SK-N-SH (cell line): Measurements from ENCODE around the gene PTPN14. TPM values are rescaled to one million over a fixed set of nuclear protein-coding genes. Genes with fewer than 3 reads are reported as not detected.

Experiments used
- CTCF ChIA-PET: fragments of 300-600, 350-600 bp; formaldehyde crosslinking; extraction: SDS; loops from one replicate; lab custom pipeline; 2021; lab: Yijun Ruan, JAX
- POLR2A ChIA-PET: fragments of 350-600 bp; sonication (Branson Sonifier 250); formaldehyde crosslinking; extraction: SDS; loops from one replicate; lab custom pipeline; 2020; ENCODE audit warnings: antibody characterized with exemption, inconsistent platforms; lab: Yijun Ruan, JAX
- DNase-seq: peaks from one replicate; pipeline ENCODE4 v3.0.0; 2012
- H2AFZ ChIP-seq: fragments of 200-600 bp; sonication (generic); 2 replicates; pipeline ENCODE4 v1.8.1; 2016; ENCODE audit warnings: antibody characterized with exemption, mild to moderate bottlenecking, low read depth
- H3F3A ChIP-seq: fragments of 200-600 bp; sonication (generic); replicated peaks from 2 replicates; pipeline ENCODE3; 2016; ENCODE audit warnings: antibody characterized with exemption, mild to moderate bottlenecking; ENCODE audit not compliant: insufficient read depth
- H3K27ac ChIP-seq, 2 experiments: fragments of 200-500 bp in 1 of 2; fragments of 200-600 bp in 1 of 2; sonication (Bioruptor generic) in 1 of 2; sonication (generic), shearing (Covaris generic) in 1 of 2; 2 replicates each; pipeline versions ENCODE4 v1.5.1 to v1.6.1; 2014 to 2016; ENCODE audit warnings: low read depth in 2 of 2, inconsistent platforms in 1 of 2, low read length in 1 of 2, mild to moderate bottlenecking in 1 of 2, mixed read lengths in 1 of 2
- H3K27me3 ChIP-seq: fragments of 200-600 bp; sonication (generic), shearing (Covaris generic); 2 replicates; pipeline ENCODE4 v1.6.1; 2016; ENCODE audit warnings: mixed run types; ENCODE audit not compliant: insufficient read depth
- H3K36me3 ChIP-seq, 2 experiments: fragments of 200-500 bp in 1 of 2; fragments of 200-600 bp in 1 of 2; sonication (Bioruptor generic) in 1 of 2; sonication (generic) in 1 of 2; replicated peaks in 1 of 2; 2 replicates each; pipeline versions ENCODE3 to v1.5.1; 2014 to 2016; ENCODE audit warnings: low read length in 1 of 2, mild to moderate bottlenecking in 1 of 2; ENCODE audit not compliant: insufficient read depth in 2 of 2, control insufficient read depth in 1 of 2
- H3K4me1 ChIP-seq, 2 experiments: fragments of 200-500 bp in 1 of 2; fragments of 200-600 bp in 1 of 2; sonication (Bioruptor generic) in 1 of 2; sonication (generic), shearing (Covaris generic) in 1 of 2; 2 replicates each; pipeline versions ENCODE4 v1.5.1 to v1.6.1; 2014 to 2016; ENCODE audit warnings: low read depth in 1 of 2, low read length in 1 of 2, mixed run types in 1 of 2; ENCODE audit not compliant: insufficient read depth in 2 of 2, control insufficient read depth in 1 of 2
- H3K4me2 ChIP-seq: fragments of 200-600 bp; sonication (generic), shearing (Covaris generic); 2 replicates; pipeline ENCODE4 v1.6.1; 2017; ENCODE audit warnings: mixed run types
- H3K4me3 ChIP-seq, 2 experiments: fragments of 200-500 bp in 1 of 2; fragments of 200-600 bp in 1 of 2; sonication (Bioruptor generic) in 1 of 2; sonication (generic), shearing (Covaris generic) in 1 of 2; 2 replicates each; pipeline versions ENCODE4 v1.5.1 to v1.8.1; 2014 to 2016; ENCODE audit warnings: low read depth in 2 of 2, inconsistent platforms in 1 of 2, low read length in 1 of 2, mild to moderate bottlenecking in 1 of 2, mixed read lengths in 1 of 2, moderate library complexity in 1 of 2
- H3K79me2 ChIP-seq: fragments of 200-600 bp; sonication (generic); 2 replicates; pipeline ENCODE4 v1.8.1; 2017; ENCODE audit warnings: mild to moderate bottlenecking; ENCODE audit not compliant: insufficient read depth
- H3K9ac ChIP-seq: fragments of 200-600 bp; sonication (generic); 2 replicates; pipeline ENCODE4 v1.6.1; 2017; ENCODE audit warnings: mixed run types
- H3K9me2 ChIP-seq: fragments of 200-600 bp; sonication (generic); 2 replicates; pipeline ENCODE4 v1.6.1; 2017; ENCODE audit warnings: mixed run types
- H3K9me3 ChIP-seq: fragments of 200-600 bp; sonication (generic); 2 replicates; pipeline ENCODE4 v1.6.1; 2017; ENCODE audit warnings: mixed run types, mild to moderate bottlenecking, moderate library complexity
- H4K20me1 ChIP-seq: fragments of 200-600 bp; sonication (generic); 2 replicates; pipeline ENCODE4 v1.6.1; 2017; ENCODE audit warnings: mild to moderate bottlenecking, mixed run types; ENCODE audit not compliant: insufficient read depth
- EZH2phosphoT487 ChIP-seq: fragments of 200-600 bp; sonication (generic); IDR thresholded peaks from 2 replicates; pipeline ENCODE4 v1.6.1; 2017; ENCODE audit warnings: low read depth, mixed run types, mild to moderate bottlenecking, antibody characterized with exemption, moderate library complexity, borderline replicate concordance
- FOXM1 ChIP-seq: IDR thresholded peaks from 2 replicates; pipeline ENCODE4 v1.4.0; 2012; ENCODE audit warnings: low read depth, mild to moderate bottlenecking
- GABPA ChIP-seq: IDR thresholded peaks from 2 replicates; pipeline ENCODE4 v1.4.0; 2012; ENCODE audit warnings: low read depth, mild to moderate bottlenecking
- MEF2A ChIP-seq: IDR thresholded peaks from 2 replicates; pipeline ENCODE4 v1.4.0; 2012; ENCODE audit warnings: low read depth, borderline replicate concordance
- NFIC ChIP-seq: IDR thresholded peaks from 2 replicates; pipeline ENCODE4 v1.4.0; 2012; ENCODE audit warnings: borderline replicate concordance
- POLR2AphosphoS5 ChIP-seq: IDR thresholded peaks from 2 replicates; pipeline ENCODE4 v1.6.1; 2012; ENCODE audit warnings: low read depth, low read length
- RCOR1 ChIP-seq: fragments of 150-350 bp; IDR thresholded peaks from 2 replicates; pipeline ENCODE4 v1.6.1; 2017; ENCODE audit warnings: antibody characterized with exemption, low read length
- REST ChIP-seq: IDR thresholded peaks from 2 replicates; pipeline ENCODE4 v1.6.1; 2012; ENCODE audit warnings: mild to moderate bottlenecking, low read depth, low read length, moderate library complexity
- RFX5 ChIP-seq: IDR thresholded peaks from 2 replicates; pipeline ENCODE4 v1.6.1; 2012; ENCODE audit warnings: mild to moderate bottlenecking, improper control_type of control experiment, low read length
- RXRA ChIP-seq: IDR thresholded peaks from 2 replicates; pipeline ENCODE4 v1.4.0; 2012; ENCODE audit warnings: low read depth, mild to moderate bottlenecking, borderline replicate concordance
- SMC3 ChIP-seq: IDR thresholded peaks from 2 replicates; pipeline ENCODE4 v1.6.1; 2012; ENCODE audit warnings: low read depth, low read length, improper control_type of control experiment
- TEAD4 ChIP-seq: IDR thresholded peaks from 2 replicates; pipeline ENCODE4 v1.4.0; 2012; ENCODE audit warnings: mild to moderate bottlenecking, borderline replicate concordance; ENCODE audit not compliant: insufficient read depth
- YY1 ChIP-seq: IDR thresholded peaks from 2 replicates; pipeline ENCODE4 v1.4.0; 2012; ENCODE audit warnings: low read depth, mild to moderate bottlenecking
- WGBS: methylation state at CpG from one replicate; pipeline ENCODE4 v1.1.6; 2017; ENCODE audit warnings: low lambda C conversion rate; 5-methylcytosine and 5-hydroxymethylcytosine counted together
- polyA plus RNA-seq, 3 experiments: library from polyadenylated mRNA; depleted of rRNA; stranded (reverse); fragments of >200 nt; gene quantifications; 2 replicates each; pipeline ENCODE4 v1.2.3, GENCODE V29; 2012
- TF ChIP-seq, protein P1 (sequence below): IDR thresholded peaks from 2 replicates; pipeline ENCODE4; 2012
- TF ChIP-seq, protein P2 (sequence below): fragments of 150-350 bp; IDR thresholded peaks from 2 replicates; pipeline ENCODE4 v1.6.1; 2017; ENCODE audit warnings: antibody characterized with exemption, low read length, low read depth, borderline replicate concordance
- TF ChIP-seq, protein P3 (sequence below): IDR thresholded peaks from 2 replicates; pipeline ENCODE4 v1.4.0; 2012; ENCODE audit warnings: low read depth, borderline replicate concordance
- TF ChIP-seq, protein P4 (sequence below): fragments of 150-350 bp; IDR thresholded peaks from 2 replicates; pipeline ENCODE4 v1.6.1; 2016; ENCODE audit warnings: mild to moderate bottlenecking, low read depth, low read length

The PTPN14 gene
- polyA plus RNA-seq, 1 of the 3 experiments (the other 2 are of a cell fraction), result 12.8 TPM

DNA sequence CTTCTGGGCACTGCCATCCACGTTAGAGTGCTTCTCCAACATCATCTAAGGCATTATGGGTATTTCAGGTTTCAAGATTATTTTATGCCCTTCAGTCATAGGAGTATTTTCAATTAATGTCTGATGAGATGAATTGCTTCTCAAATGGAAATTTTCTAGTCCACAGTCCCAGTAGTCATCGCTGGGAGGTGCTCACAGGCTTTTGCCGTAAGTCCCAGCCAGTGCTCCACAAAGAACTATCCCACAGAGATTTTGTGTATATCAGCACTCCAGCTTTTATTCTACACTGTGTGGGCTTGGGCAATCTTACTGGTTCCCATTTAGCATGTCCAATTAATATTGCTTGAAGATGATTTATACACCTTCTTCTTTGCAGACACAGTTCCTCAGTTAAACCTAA is 209.5 kb downstream of the PTPN14 start (continued):
- TF ChIP-seq MEF2A (no peak), GABPA (no peak)
- TF ChIP-seq, protein P1, sequence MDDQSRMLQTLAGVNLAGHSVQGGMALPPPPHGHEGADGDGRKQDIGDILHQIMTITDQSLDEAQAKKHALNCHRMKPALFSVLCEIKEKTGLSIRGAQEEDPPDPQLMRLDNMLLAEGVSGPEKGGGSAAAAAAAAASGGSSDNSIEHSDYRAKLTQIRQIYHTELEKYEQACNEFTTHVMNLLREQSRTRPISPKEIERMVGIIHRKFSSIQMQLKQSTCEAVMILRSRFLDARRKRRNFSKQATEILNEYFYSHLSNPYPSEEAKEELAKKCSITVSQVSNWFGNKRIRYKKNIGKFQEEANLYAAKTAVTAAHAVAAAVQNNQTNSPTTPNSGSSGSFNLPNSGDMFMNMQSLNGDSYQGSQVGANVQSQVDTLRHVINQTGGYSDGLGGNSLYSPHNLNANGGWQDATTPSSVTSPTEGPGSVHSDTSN, result no peak

DNA sequence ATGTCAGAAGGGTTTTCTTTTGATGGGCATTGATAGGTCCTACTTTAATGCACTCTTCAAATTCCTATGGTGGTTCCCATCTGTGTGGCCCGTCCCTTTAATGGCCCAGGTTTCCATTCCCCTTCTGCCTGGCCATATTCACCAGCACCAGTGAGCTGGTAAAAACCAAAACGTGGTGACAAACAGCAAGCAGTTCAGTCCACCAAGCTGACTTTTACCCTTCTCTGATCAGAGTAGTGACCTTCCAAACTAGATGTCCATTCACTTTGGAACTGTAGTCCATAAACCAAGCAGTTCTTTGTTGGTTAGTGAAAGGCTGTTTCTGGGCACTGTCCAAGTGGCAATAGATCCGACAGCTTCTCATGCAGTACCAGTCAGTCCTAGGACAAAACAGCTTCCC is 209.9 kb downstream of the PTPN14 start:
- no peak overlapping the region for H2AFZ ChIP-seq
- CTCF ChIA-PET, result interaction anchor here (1.4 to 3.6 kb wide), 4 partner anchors 10 to 286 kb away, joined by 3 to 19 read pairs (median 4); no protein-coding TSS in a partner anchor
- no peaks in the 10 kb centered on the region for H3K9me2 ChIP-seq
- no peak overlapping the region for H3K9ac ChIP-seq
- no peaks in the 10 kb centered on the region for H4K20me1 ChIP-seq
- WGBS, result 86% methylated on average over 3 of the region's 3 CpGs
- peaks cover 33% of the 10 kb centered on the region for H3F3A ChIP-seq
- H3K4me1 ChIP-seq, result no peaks in the 10 kb centered on the region
- no peaks in the 10 kb centered on the region for H3K9me3 ChIP-seq
- DNase-seq, result no peak
- no peak overlapping the region for H3K27ac ChIP-seq
- no peak overlapping the region for H3K4me2 ChIP-seq
- no peaks in the 10 kb centered on the region for H3K79me2 ChIP-seq
- no peak overlapping the region for H3K4me3 ChIP-seq
- H3K27me3 ChIP-seq, result no peaks in the 10 kb centered on the region
- peaks cover 37 to 51% of the 10 kb centered on the region in 2 experiments for H3K36me3 ChIP-seq
- TF ChIP-seq RCOR1, result no peak
- no peak for TF ChIP-seq TEAD4
- TF ChIP-seq FOXM1, result no peak
- TF ChIP-seq EZH2phosphoT487, result no peak
- TF ChIP-seq, protein P2, sequence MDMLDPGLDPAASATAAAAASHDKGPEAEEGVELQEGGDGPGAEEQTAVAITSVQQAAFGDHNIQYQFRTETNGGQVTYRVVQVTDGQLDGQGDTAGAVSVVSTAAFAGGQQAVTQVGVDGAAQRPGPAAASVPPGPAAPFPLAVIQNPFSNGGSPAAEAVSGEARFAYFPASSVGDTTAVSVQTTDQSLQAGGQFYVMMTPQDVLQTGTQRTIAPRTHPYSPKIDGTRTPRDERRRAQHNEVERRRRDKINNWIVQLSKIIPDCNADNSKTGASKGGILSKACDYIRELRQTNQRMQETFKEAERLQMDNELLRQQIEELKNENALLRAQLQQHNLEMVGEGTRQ, result no peak
- TF ChIP-seq NFIC, result no peak
- TF ChIP-seq, protein P3, sequence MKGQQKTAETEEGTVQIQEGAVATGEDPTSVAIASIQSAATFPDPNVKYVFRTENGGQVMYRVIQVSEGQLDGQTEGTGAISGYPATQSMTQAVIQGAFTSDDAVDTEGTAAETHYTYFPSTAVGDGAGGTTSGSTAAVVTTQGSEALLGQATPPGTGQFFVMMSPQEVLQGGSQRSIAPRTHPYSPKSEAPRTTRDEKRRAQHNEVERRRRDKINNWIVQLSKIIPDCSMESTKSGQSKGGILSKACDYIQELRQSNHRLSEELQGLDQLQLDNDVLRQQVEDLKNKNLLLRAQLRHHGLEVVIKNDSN, result no peak
- no peak for TF ChIP-seq POLR2AphosphoS5
- no peak for TF ChIP-seq RFX5
- TF ChIP-seq GABPA, result no peak
- TF ChIP-seq, protein P4, sequence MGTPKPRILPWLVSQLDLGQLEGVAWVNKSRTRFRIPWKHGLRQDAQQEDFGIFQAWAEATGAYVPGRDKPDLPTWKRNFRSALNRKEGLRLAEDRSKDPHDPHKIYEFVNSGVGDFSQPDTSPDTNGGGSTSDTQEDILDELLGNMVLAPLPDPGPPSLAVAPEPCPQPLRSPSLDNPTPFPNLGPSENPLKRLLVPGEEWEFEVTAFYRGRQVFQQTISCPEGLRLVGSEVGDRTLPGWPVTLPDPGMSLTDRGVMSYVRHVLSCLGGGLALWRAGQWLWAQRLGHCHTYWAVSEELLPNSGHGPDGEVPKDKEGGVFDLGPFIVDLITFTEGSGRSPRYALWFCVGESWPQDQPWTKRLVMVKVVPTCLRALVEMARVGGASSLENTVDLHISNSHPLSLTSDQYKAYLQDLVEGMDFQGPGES, result no peak
- TF ChIP-seq YY1, result no peak
- no peak for TF ChIP-seq RXRA
- TF ChIP-seq SMC3, result no peak
- TF ChIP-seq REST, result no peak
- POLR2A ChIA-PET, result no interaction called here
